Lower leg skin (tissue), 3 donors: Measurements from ENCODE around the gene GUCY2D.

Experiments used
- CTCF ChIP-seq, 3 donors: fragments of 450-650 bp; IDR thresholded peaks; one replicate each; pipeline ENCODE4 v1.5.1; 2016; ENCODE audit warnings: antibody characterized with exemption in 3 of 3, mild to moderate bottlenecking in 3 of 3, moderate library complexity in 2 of 3
- POLR2A ChIP-seq, 2 donors: fragments of 450-650 bp; IDR thresholded peaks; one replicate each; pipeline ENCODE4 v1.6.1; 2016 to 2017; ENCODE audit warnings: antibody characterized with exemption in 2 of 2, mild to moderate bottlenecking in 1 of 2, moderate library complexity in 1 of 2

DNA sequence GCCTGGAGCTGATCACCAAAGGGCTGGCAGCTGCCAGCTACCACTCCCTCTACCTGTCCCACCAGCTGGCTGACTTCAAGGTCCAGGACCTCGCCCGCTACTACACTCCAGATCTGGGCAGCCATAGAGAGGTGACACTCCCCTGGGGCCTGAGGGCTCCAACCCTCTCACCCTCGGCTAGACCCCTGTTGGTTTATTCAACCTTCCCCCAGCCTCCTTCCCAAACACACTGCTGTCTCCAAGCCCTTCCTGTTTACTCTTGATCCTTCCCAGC, 67.1 kb downstream of the GUCY2D start:
- no peak for TF ChIP-seq CTCF (IDR thresholded peaks at IDR 0.05)
- no peak for TF ChIP-seq POLR2A (IDR thresholded peaks at IDR 0.05)
